HG03432 (cell line): ENCODE measurements around the gene TCF7L2.

ENCODE experiments used
- ATAC-seq: cut with Tn5 transposase; IDR thresholded peaks from one replicate; pipeline ENCODE4 v1.9.1; 2021; ENCODE audit warnings: mild to moderate bottlenecking, moderate library complexity; ENCODE audit not compliant: unreplicated experiment

The TCF7L2 gene

GRCh38 chr10:113041841-113042750, 92.0 kb downstream of the TCF7L2 start:
- no peak for ATAC-seq

GRCh38 chr10:113042868-113043267, 92.8 kb downstream of the TCF7L2 start:
- ATAC-seq: no peak

- ATAC-seq: no peak
These were observed 94.1 kb downstream of the TCF7L2 start for GRCh38 chr10:113044016-113044755.

DNA sequence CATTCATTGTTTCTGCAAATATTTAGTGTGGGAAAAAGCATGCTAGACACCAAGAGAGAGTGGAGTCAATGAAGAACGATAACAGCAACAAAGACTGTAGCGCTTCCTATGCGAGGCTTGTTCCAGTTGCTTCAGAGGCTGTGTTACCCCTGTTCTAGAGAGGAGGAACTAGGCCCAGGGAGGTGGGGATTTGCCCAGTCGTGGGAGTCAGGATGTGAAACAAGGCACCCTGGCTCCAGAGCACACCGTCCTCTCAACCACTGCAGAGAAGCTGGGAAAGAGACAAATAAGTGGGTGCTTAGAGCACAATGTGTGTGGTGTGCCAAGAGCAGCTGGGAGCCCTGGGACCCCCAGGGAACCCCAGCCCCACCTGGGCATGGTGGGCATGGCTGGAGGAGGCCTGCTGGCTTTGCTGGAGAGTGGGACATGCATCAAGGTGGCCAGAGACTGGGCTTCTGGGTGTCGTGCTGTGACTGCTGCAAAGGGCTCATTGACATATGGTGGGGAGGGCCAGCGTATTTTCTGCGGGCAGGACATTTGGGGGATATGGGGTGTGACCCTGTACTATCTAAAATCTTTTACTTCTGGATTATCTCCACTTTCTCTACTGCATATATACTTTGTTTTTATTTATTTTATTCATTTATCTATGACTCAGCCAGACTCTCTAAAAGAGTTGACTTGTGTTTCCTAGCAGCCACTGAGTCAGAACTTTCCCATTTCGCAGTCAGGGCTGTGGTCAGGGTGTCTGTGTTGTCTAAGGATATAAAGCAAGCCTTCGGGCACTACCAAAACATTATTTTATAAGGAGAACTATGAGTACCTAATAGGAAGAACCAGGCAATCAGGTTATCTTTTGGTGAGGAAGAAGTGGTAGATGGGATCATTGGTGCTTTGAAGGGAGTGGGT, 95.4 kb downstream of the TCF7L2 start:
- no peak for ATAC-seq

GRCh38 chr10:113047151-113047550, 97.1 kb downstream of the TCF7L2 start:
- no peak for ATAC-seq

GRCh38 chr10:113047605-113047962, 97.5 kb downstream of the TCF7L2 start:
- ATAC-seq: no peak

GRCh38 chr10:113047963-113048781, 98.1 kb downstream of the TCF7L2 start:
- ATAC-seq: no peak

DNA sequence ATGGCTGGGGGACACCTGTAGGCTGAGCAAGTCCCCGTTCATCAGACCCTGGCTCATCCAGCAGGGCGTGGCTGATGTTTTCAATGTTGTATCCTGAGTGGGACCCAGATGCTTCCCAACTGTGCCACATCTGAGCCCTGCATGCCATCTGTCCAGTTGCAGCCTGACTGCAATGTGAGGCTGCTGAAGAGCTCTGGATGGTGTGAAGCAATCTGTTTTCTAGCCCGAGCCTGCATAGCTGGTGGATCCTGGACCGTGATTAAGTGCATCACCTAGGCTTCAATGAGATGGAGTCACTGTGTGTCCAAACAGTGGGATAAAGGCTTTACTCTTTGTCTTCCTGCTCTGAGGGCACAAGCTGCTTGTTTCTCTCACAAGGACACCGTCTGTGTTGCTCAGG, 99.8 kb downstream of the TCF7L2 start:
- ATAC-seq: no peak

- ATAC-seq: no peak
These were observed 102.2 kb downstream of the TCF7L2 start for GRCh38 chr10:113052076-113052830.

DNA sequence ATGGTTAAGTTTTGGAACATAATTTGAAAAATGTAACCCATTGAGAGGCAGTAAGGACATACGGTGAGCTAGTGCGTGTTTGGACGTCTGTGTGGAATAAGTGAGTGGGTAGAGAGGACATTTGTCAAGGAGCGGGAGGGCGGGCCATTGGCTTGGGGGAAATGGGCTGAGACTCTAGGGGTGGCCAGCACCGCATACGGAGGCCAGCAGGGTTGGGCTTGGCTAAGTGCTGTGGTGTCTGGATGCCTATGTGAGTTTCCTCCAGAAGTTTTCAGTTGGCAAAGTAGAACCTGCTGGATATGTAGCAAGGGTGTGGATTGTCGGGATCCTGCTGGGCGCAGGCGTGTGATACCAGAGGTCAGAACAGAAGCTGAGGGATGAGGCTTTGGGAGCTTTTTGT, 103.0 kb downstream of the TCF7L2 start:
- ATAC-seq: no peak

- ATAC-seq: no peak
These were observed 103.8 kb downstream of the TCF7L2 start for GRCh38 chr10:113053881-113054280.

GRCh38 chr10:113055458-113055857, 105.4 kb downstream of the TCF7L2 start:
- ATAC-seq: no peak

- no peak for ATAC-seq
These were observed 106.0 kb downstream of the TCF7L2 start for GRCh38 chr10:113056030-113056429.

DNA sequence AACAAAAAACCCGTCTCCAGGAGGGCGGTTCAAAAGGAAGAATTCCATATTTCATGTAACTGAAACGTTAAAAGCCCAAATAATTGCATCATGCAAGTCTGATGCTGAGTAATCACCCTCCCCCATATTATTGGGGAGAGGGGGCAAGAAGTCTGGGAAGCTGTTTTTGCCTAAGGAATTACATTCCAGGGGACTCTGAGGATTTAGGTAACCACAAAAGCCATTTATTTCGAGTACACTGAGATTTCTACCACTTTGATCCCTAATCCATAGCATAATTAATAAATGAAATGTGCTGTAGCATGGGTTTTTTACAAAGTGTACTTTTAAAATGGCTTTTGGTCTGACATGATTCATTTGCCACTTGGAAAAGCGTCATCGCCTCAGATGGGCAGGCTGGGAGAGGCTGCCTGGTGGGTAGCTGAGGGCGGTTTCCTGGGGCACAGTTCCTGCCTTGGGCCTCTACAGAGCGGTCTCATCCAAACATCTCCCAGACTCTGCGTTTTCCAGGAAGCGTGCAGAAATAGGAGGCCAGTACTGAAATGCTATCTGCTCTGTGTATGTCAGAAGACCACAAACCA, 106.5 kb downstream of the TCF7L2 start:
- no peak for ATAC-seq

- ATAC-seq: no peak
These were observed 108.0 kb downstream of the TCF7L2 start for GRCh38 chr10:113057948-113058522.

GRCh38 chr10:113058523-113059370, 108.7 kb downstream of the TCF7L2 start:
- ATAC-seq: no peak

DNA sequence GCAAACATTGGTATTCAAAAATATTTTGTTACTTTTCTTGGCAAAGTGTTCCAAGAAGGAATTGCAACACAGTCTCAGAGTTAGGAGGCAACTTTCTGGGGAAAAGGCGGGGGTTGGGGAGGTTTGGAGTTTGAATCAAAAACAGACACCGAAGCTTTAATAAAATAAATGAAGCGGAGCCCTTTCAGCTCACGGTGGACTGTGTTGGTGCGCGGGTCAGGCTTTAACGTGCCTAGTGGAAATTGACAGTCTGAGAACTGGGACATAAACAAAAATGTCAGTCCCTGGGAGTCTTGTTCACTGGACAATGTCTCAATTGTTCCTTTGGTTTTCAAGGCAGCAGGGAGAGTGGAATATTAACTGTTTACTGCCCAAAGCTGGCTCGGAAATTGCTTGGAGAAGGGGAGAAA, 109.3 kb downstream of the TCF7L2 start:
- no peak for ATAC-seq
